GM06990 (cell line): ENCODE data around the gene GSTM4.
"Not testable (repeated sequence)": the region's sequence is repeated elsewhere in the genome, so short reads cannot be mapped to it uniquely, and the experiment has no call there.

Experiments used
- DNase-seq: peaks from one replicate; pipeline ENCODE4 v3.0.0-alpha.2; 2011; ENCODE audit not compliant: insufficient read length; ENCODE audit errors: extremely low read depth
- H3K27me3 ChIP-seq: replicated peaks from 2 replicates; pipeline ENCODE4 v1.6.0; 2011; ENCODE audit warnings: low read length; ENCODE audit not compliant: control insufficient read depth, insufficient read depth
- H3K36me3 ChIP-seq: 2 replicates; pipeline ENCODE4 v1.5.1; 2011; ENCODE audit warnings: low read length; ENCODE audit not compliant: control insufficient read depth, insufficient read depth
- H3K4me3 ChIP-seq: replicated peaks from 2 replicates; pipeline ENCODE4 v1.5.1; 2011; ENCODE audit warnings: low read depth, mild to moderate bottlenecking, control low read depth, low read length
- CTCF ChIP-seq: IDR thresholded peaks from 2 replicates; pipeline ENCODE4 v1.5.1; 2011; ENCODE audit warnings: low read length, control low read depth, mild to moderate bottlenecking, inconsistent platforms; ENCODE audit not compliant: insufficient read depth, poor library complexity, severe bottlenecking

The GSTM4 gene

GRCh38 chr1:109658533-109659042 lies 2.7 kb downstream of the GSTM4 start:
- Histone ChIP-seq H3K27me3 (no peaks in the 10 kb centered on the region), H3K36me3 (no peaks in the 10 kb centered on the region; the same call in none of the 2 replicates), H3K4me3 (no peak overlapping the region)
- no peak for TF ChIP-seq CTCF
- DNase-seq: no peak

GRCh38 chr1:109659145-109659544 lies 3.2 kb downstream of the GSTM4 start:
- H3K4me3 ChIP-seq: no peak overlapping the region
- H3K27me3 ChIP-seq: no peaks in the 10 kb centered on the region
- no peaks in the 10 kb centered on the region; the same call in none of the 2 replicates for H3K36me3 ChIP-seq
- DNase-seq: no peak
- TF ChIP-seq CTCF: no peak

- TF ChIP-seq CTCF: no peak
- no peak overlapping the region for H3K4me3 ChIP-seq
- H3K36me3 ChIP-seq: no peaks in the 10 kb centered on the region; the same call in none of the 2 replicates
- no peaks in the 10 kb centered on the region for H3K27me3 ChIP-seq
- DNase-seq: no peak
These were observed 4.2 kb downstream of the GSTM4 start for GRCh38 chr1:109659997-109660690.

- H3K4me3 ChIP-seq, H3K27me3 ChIP-seq, H3K36me3 ChIP-seq, DNase-seq: not testable (repeated sequence)
These were observed 4.8 kb downstream of the GSTM4 start for GRCh38 chr1:109660691-109661026.

GRCh38 chr1:109661391-109661790 lies 5.5 kb downstream of the GSTM4 start:
- TF ChIP-seq CTCF: no peak

GRCh38 chr1:109664671-109665070 lies 8.8 kb downstream of the GSTM4 start:
- no peak for DNase-seq
- Histone ChIP-seq H3K4me3 (no peak overlapping the region), H3K36me3 (no peaks in the 10 kb centered on the region; the same call in none of the 2 replicates), H3K27me3 (no peaks in the 10 kb centered on the region)
- TF ChIP-seq CTCF: no peak

More at GRCh38 chr1:109661391-109661790, 5.5 kb downstream of the GSTM4 start:
- Histone ChIP-seq H3K36me3 (no peaks in the 10 kb centered on the region; the same call in none of the 2 replicates), H3K27me3 (no peaks in the 10 kb centered on the region), H3K4me3 (no peak overlapping the region)
- no peak for DNase-seq
